HCT116 (cell line): ENCODE measurements around the gene SYTL3. TPM values are rescaled to one million over a fixed set of nuclear protein-coding genes. Genes with fewer than 3 reads are reported as not detected.
A peak's percentile ranks its signal among the peaks of the same experiment; 100 is the strongest.

ENCODE experiments used
- ATAC-seq: fragments of 200-7000 bp; cut with Tn5 transposase; 2 replicates; pipeline ENCODE4 v1.9.1; 2020; ENCODE audit warnings: mild to moderate bottlenecking, moderate library complexity
- BruUV-seq: library from RNA; stranded (reverse); fragments of 400-500 nt; replicated peaks from 2 replicates; lab custom pipeline; 2021; lab: Mats Ljungman, UMichigan
- CTCF ChIA-PET: fragments of 300-600 bp; sonication (Branson Sonifier 250); formaldehyde crosslinking; loops from one replicate; lab custom pipeline; 2021; ENCODE audit warnings: antibody characterized with exemption; lab: Charles Lee
- POLR2A ChIA-PET: fragments of 300-600, 350-600 bp; sonication (Branson Sonifier 250); formaldehyde crosslinking; loops from one replicate; lab custom pipeline; 2021; ENCODE audit warnings: antibody characterized with exemption; lab: Charles Lee
- RAD21 ChIA-PET, 2 experiments: fragments of 300-600 bp; sonication (Branson Sonifier 250); formaldehyde crosslinking; loops; one replicate each; lab custom pipeline; 2023; ENCODE audit warnings: low total read pairs in 2 of 2; ENCODE audit not compliant: uncharacterized antibody in 2 of 2, unreplicated experiment in 2 of 2, low non-redundant PET in 1 of 2; lab: Charles Lee
- DNase-seq: peaks from one replicate; pipeline ENCODE4 v3.0.0-alpha.2; 2010; ENCODE audit warnings: low read depth, low spot score
- H2AFZ ChIP-seq: fragments of 200-600 bp; shearing (Covaris generic), sonication (generic); 2 replicates; pipeline ENCODE4 v1.6.1; 2017; ENCODE audit warnings: low read depth, mixed run types, mixed read lengths, antibody characterized with exemption, low read length; ENCODE audit not compliant: poor library complexity, severe bottlenecking
- H3K27ac ChIP-seq: 2 replicates; pipeline ENCODE4 v1.5.1; 2012; ENCODE audit warnings: low read depth, low read length
- H3K27me3 ChIP-seq: fragments of 200-600 bp; sonication (generic); 2 replicates; pipeline ENCODE4 v1.6.1; 2016; ENCODE audit warnings: mixed run types, low read length, mixed read lengths; ENCODE audit not compliant: insufficient read depth
- H3K36me3 ChIP-seq, 2 experiments: fragments of 200-500 bp in 1 of 2; fragments of 200-600 bp in 1 of 2; sonication (Bioruptor generic) in 1 of 2; sonication (generic) in 1 of 2; 2 replicates each; pipeline versions ENCODE4 v1.5.1 to v1.6.1; 2014 to 2016; ENCODE audit warnings: low read length in 2 of 2, inconsistent platforms in 1 of 2, mixed read lengths in 1 of 2, mixed run types in 1 of 2; ENCODE audit not compliant: insufficient read depth in 2 of 2, control insufficient read depth in 1 of 2
- H3K4me1 ChIP-seq, 2 experiments: fragments of 200-600 bp in 1 of 2; sonication (generic) in 1 of 2; 2 replicates each; pipeline versions ENCODE4 v1.5.1 to v1.6.1; 2012 to 2017; ENCODE audit warnings: low read length in 2 of 2, inconsistent platforms in 1 of 2, mild to moderate bottlenecking in 1 of 2, mixed read lengths in 1 of 2, mixed run types in 1 of 2, moderate library complexity in 1 of 2; ENCODE audit not compliant: insufficient read depth in 2 of 2, control insufficient read depth in 1 of 2
- H3K4me2 ChIP-seq: fragments of 200-600 bp; sonication (generic); 2 replicates; pipeline ENCODE4 v1.6.1; 2017; ENCODE audit warnings: mixed run types, low read length, mixed read lengths
- H3K4me3 ChIP-seq, 2 experiments: fragments of 200-600 bp in 1 of 2; sonication (generic) in 1 of 2; replicated peaks in 1 of 2; 2 replicates each; pipeline ENCODE4 v1.5.1; 2011 to 2016; ENCODE audit warnings: low read length in 2 of 2, control low read depth in 1 of 2, low read depth in 1 of 2, mild to moderate bottlenecking in 1 of 2, mixed read lengths in 1 of 2, mixed run types in 1 of 2
- H3K79me2 ChIP-seq: fragments of 200-600 bp; sonication (generic); 2 replicates; pipeline ENCODE4 v1.6.1; 2017; ENCODE audit warnings: mild to moderate bottlenecking, mixed run types, low read length, moderate library complexity, mixed read lengths; ENCODE audit not compliant: insufficient read depth
- H3K9ac ChIP-seq: fragments of 200-600 bp; sonication (generic); 2 replicates; pipeline ENCODE4 v1.6.1; 2016; ENCODE audit warnings: low read length, mixed read lengths
- H3K9me2 ChIP-seq: fragments of 200-600 bp; sonication (generic), shearing (Covaris generic); 2 replicates; pipeline ENCODE4 v1.6.1; 2017; ENCODE audit warnings: mixed run types, mild to moderate bottlenecking, moderate library complexity; ENCODE audit not compliant: insufficient read depth
- H3K9me3 ChIP-seq, 2 experiments: fragments of 200-500 bp in 1 of 2; fragments of 200-600 bp in 1 of 2; sonication (Bioruptor generic) in 1 of 2; sonication (generic) in 1 of 2; 2 replicates each; pipeline ENCODE4 v1.6.1; 2014 to 2017; ENCODE audit warnings: low read length in 2 of 2, mixed read lengths in 2 of 2, inconsistent platforms in 1 of 2, low read depth in 1 of 2, mild to moderate bottlenecking in 1 of 2, mixed run types in 1 of 2, moderate library complexity in 1 of 2; ENCODE audit not compliant: control insufficient read depth in 1 of 2, insufficient read depth in 1 of 2
- H4K20me1 ChIP-seq: fragments of 200-600 bp; sonication (generic), shearing (Covaris generic); 2 replicates; pipeline ENCODE4 v1.6.1; 2017; ENCODE audit warnings: mixed run types, mild to moderate bottlenecking, moderate library complexity; ENCODE audit not compliant: insufficient read depth
- CBX3 ChIP-seq: IDR thresholded peaks from 2 replicates; pipeline ENCODE4 v1.6.1; 2012; ENCODE audit warnings: low read depth
- CEBPB ChIP-seq: IDR thresholded peaks from 2 replicates; pipeline ENCODE4 v1.6.1; 2012; ENCODE audit warnings: low read depth
- CTCF ChIP-seq, 3 experiments: fragments of 200-600 bp in 1 of 3; sonication (generic) in 1 of 3; IDR thresholded peaks in 2 of 3; conservative IDR thresholded peaks in 1 of 3; 2 replicates each; pipeline ENCODE4 v1.5.1; 2012 to 2017; ENCODE audit warnings: low read depth in 2 of 3, low read length in 2 of 3, antibody characterized with exemption in 1 of 3, borderline replicate concordance in 1 of 3, control low read depth in 1 of 3, mild to moderate bottlenecking in 1 of 3, mixed read lengths in 1 of 3, mixed run types in 1 of 3, moderate library complexity in 1 of 3; ENCODE audit not compliant: insufficient read depth in 1 of 3
- EGR1 ChIP-seq: IDR thresholded peaks from 2 replicates; pipeline ENCODE4 v1.6.1; 2012; ENCODE audit warnings: low read depth
- ELF1 ChIP-seq: IDR thresholded peaks from 2 replicates; pipeline ENCODE4 v1.6.1; 2012; ENCODE audit warnings: low read depth, borderline replicate concordance
- EZH2phosphoT487 ChIP-seq: fragments of 200-600 bp; IDR thresholded peaks from 2 replicates; pipeline ENCODE4 v1.6.1; 2018; ENCODE audit warnings: antibody characterized with exemption, borderline replicate concordance
- JUND ChIP-seq: IDR thresholded peaks from 2 replicates; pipeline ENCODE4 v1.6.1; 2012
- POLR2A ChIP-seq: IDR thresholded peaks from 2 replicates; pipeline ENCODE4 v1.7.0; 2011; ENCODE audit warnings: borderline replicate concordance; ENCODE audit not compliant: insufficient read depth, insufficient read length; ENCODE audit errors: extremely low read depth
- RAD21 ChIP-seq: IDR thresholded peaks from 2 replicates; pipeline ENCODE4 v1.6.1; 2012; ENCODE audit warnings: low read depth, mild to moderate bottlenecking
- SIN3A ChIP-seq: IDR thresholded peaks from 2 replicates; pipeline ENCODE4 v1.6.1; 2012; ENCODE audit warnings: low read depth
- YY1 ChIP-seq: IDR thresholded peaks from 2 replicates; pipeline ENCODE4 v1.6.1; 2011; ENCODE audit warnings: low read length, low read depth, moderate library complexity, mild to moderate bottlenecking; ENCODE audit not compliant: insufficient replicate concordance; ENCODE audit errors: extremely low read depth
- intact Hi-C: fragments of 100-400 bp; cut with micrococcal nuclease; formaldehyde crosslinking; loops from 2 replicates; pipeline ENCODE4 v1.10.0; 2022
- total RNA-seq: library from RNA; stranded (reverse); gene quantifications from one replicate; pipeline ENCODE4 v1.2.1, GENCODE V29; 2021; ENCODE audit not compliant: unreplicated experiment

Gene SYTL3
- total RNA-seq, 1 experiment from 2014 or later: 55.3 TPM

- RAD21 ChIA-PET: no interaction called here
- H3K9ac ChIP-seq: no peak overlapping the region
These were observed 37.7 kb downstream of the SYTL3 start for GRCh38 chr6:158687506-158687905.

More at GRCh38 chr6:158687506-158687905, 37.7 kb downstream of the SYTL3 start:
- POLR2A ChIA-PET: interaction anchor here (2.2 kb wide), 1 partner anchor 124 kb away, joined by 17 read pairs; no protein-coding TSS in a partner anchor
- ATAC-seq: no peak
- Histone ChIP-seq H3K27me3 (no peaks in the 10 kb centered on the region), H2AFZ (no peak overlapping the region), H3K9me2 (no peaks in the 10 kb centered on the region), H4K20me1 (no peaks in the 10 kb centered on the region), H3K79me2 (no peaks in the 10 kb centered on the region)
- TF ChIP-seq ELF1: no peak
- no peak for TF ChIP-seq SIN3A
- TF ChIP-seq CEBPB: no peak
- TF ChIP-seq RAD21: no peak
- TF ChIP-seq YY1: no peak
- TF ChIP-seq CBX3: no peak
- TF ChIP-seq CTCF (IDR thresholded peaks at IDR 0.05 in 2 of 3, conservative IDR thresholded peaks at IDR 0.05 in 1 of 3; ENCODE audit: borderline replicate concordance in 1 of 3, insufficient read depth in 1 of 3, low read depth in 2 of 3, low read length in 2 of 3): no peak
- no peak for TF ChIP-seq POLR2A
- no peak for TF ChIP-seq JUND
- no peak for TF ChIP-seq EZH2phosphoT487
- no peak for TF ChIP-seq EGR1
- TF ChIP-seq, all 23 proteins: peak for 0
- no peak for DNase-seq
- H3K27ac ChIP-seq: peak overlapping the region; percentile 67
- CTCF ChIA-PET: no interaction called here
- BruUV-seq: no TSS peak
- no peak overlapping the region for H3K4me2 ChIP-seq
- peaks cover 0 to 6% of the 10 kb centered on the region in 2 experiments; a peak in 1 of 4 replicates for H3K9me3 ChIP-seq
- intact Hi-C loops: no loop called here
- peaks cover 16 to 24% of the 10 kb centered on the region in 2 experiments for H3K4me1 ChIP-seq
- H3K4me3 ChIP-seq: no peak overlapping the region
- 0 out of 4 replicates have a peak, but pooled peaks cover 0 to 5% of the 10 kb centered on the region in 2 experiments for H3K36me3 ChIP-seq
